Natural killer cell (primary cell): Measurements from ENCODE around the gene PCIF1. TPM values are rescaled to one million over a fixed set of nuclear protein-coding genes. Genes with fewer than 3 reads are reported as not detected.

Experiments used
- ATAC-seq, 3 donors: fragments of 150-1000 bp in 2 of 3; fragments of 200-7000 bp in 1 of 3; cut with Tn5 transposase; 1 replicate in 1 of 3; 2 replicates in 2 of 3; pipeline ENCODE4 v1.10.0; 2021; ENCODE audit warnings: mild to moderate bottlenecking in 2 of 3, moderate library complexity in 2 of 3
- DNase-seq, 2 donors: peaks; one replicate each; pipeline versions ENCODE4 v3.0.0 to v3.0.0-alpha.2; 2013 to 2021; ENCODE audit warnings: mixed read lengths in 1 of 2
- H3K27ac ChIP-seq: one replicate; pipeline ENCODE4 v1.5.1; 2013; ENCODE audit warnings: mild to moderate bottlenecking, low read length
- H3K27me3 ChIP-seq: one replicate; pipeline ENCODE4 v1.6.1; 2013; ENCODE audit warnings: low read length; ENCODE audit not compliant: control insufficient read depth, insufficient read depth
- H3K36me3 ChIP-seq: one replicate; pipeline ENCODE4 v1.6.1; 2013; ENCODE audit warnings: low read length; ENCODE audit not compliant: control insufficient read depth, insufficient read depth
- H3K4me1 ChIP-seq: one replicate; pipeline ENCODE4 v1.6.1; 2013; ENCODE audit warnings: low read length; ENCODE audit not compliant: control insufficient read depth, insufficient read depth
- H3K4me3 ChIP-seq: one replicate; pipeline ENCODE4 v1.5.1; 2013; ENCODE audit warnings: low read length
- H3K9me3 ChIP-seq: one replicate; pipeline ENCODE4 v1.6.1; 2013; ENCODE audit warnings: low read length; ENCODE audit not compliant: control insufficient read depth, insufficient read depth
- H3K27ac Mint-ChIP-seq, 2 donors: one replicate each; pipeline ENCODE4 v1.8.0; 2022; ENCODE audit warnings: mild to moderate bottlenecking in 2 of 2, mixed read lengths in 2 of 2, moderate library complexity in 1 of 2
- H3K27me3 Mint-ChIP-seq, 2 donors: one replicate each; pipeline ENCODE4 v1.8.0; 2022; ENCODE audit warnings: low read depth in 2 of 2, mixed read lengths in 2 of 2
- H3K36me3 Mint-ChIP-seq: one replicate; pipeline ENCODE4 v1.8.0; 2022; ENCODE audit warnings: mixed read lengths
- H3K4me1 Mint-ChIP-seq, 2 donors: one replicate each; pipeline ENCODE4 v1.8.0; 2022; ENCODE audit warnings: mixed read lengths in 2 of 2
- H3K4me3 Mint-ChIP-seq: one replicate; pipeline ENCODE4 v1.8.0; 2022; ENCODE audit warnings: mild to moderate bottlenecking, moderate library complexity, mixed read lengths
- H3K9me3 Mint-ChIP-seq, 2 donors: one replicate each; pipeline ENCODE4 v1.8.0; 2022; ENCODE audit warnings: mixed read lengths in 2 of 2
- CTCF ChIP-seq: fragments of 200-600 bp; IDR thresholded peaks from one replicate; pipeline ENCODE4 v1.8.0; 2022; ENCODE audit warnings: antibody characterized with exemption
- WGBS: methylation state at CpG from one replicate; pipeline ENCODE4 v1.1.7; 2013; ENCODE audit warnings: missing lambda C conversion rate; ENCODE audit not compliant: insufficient coverage; 5-methylcytosine and 5-hydroxymethylcytosine counted together
- intact Hi-C: fragments of 100-400 bp; cut with micrococcal nuclease; formaldehyde crosslinking; loops from one replicate; pipeline ENCODE4 v1.14.2; 2022
- total RNA-seq, 4 donors: library from RNA; stranded (reverse); fragments of 120-200 nt in 1 of 4; gene quantifications; one replicate each; pipeline versions ENCODE4 v1.2.3 to v1.2.4, GENCODE V29; 2013 to 2022

PCIF1 gene
- total RNA-seq, 3 donors from 2014 or later (not counting 1 experiment from before 2014, with no cell fraction given), result 72.0 to 85.1 (median 73.3) TPM

- DNase-seq, result peak in 1 of 2 donors; percentile 2
- peaks cover 6% of the 10 kb centered on the region for H3K36me3 Mint-ChIP-seq
- no peak overlapping the region for H3K27ac Mint-ChIP-seq
- H3K9me3 ChIP-seq, result no peaks in the 10 kb centered on the region
- intact Hi-C loops, result no loop called here
- no peak for ATAC-seq
- peaks cover 73% of the 10 kb centered on the region for H3K36me3 ChIP-seq
- no peak overlapping the region for H3K4me3 Mint-ChIP-seq
- no peaks in the 10 kb centered on the region for H3K27me3 Mint-ChIP-seq
- no peaks in the 10 kb centered on the region for H3K27me3 ChIP-seq
- no peaks in the 10 kb centered on the region for H3K9me3 Mint-ChIP-seq
- no peak overlapping the region for H3K4me3 ChIP-seq
- 92% methylated on average over 16 of the region's 16 CpGs for WGBS
- no peak overlapping the region for H3K27ac ChIP-seq
- no peak for TF ChIP-seq CTCF
- peaks cover 0 to 6% of the 10 kb centered on the region in 2 donors for H3K4me1 Mint-ChIP-seq
- peaks cover 13% of the 10 kb centered on the region for H3K4me1 ChIP-seq
These were observed 24.6 kb downstream of the PCIF1 start for GRCh38 chr20:45959126-45959525.

GRCh38 chr20:45959956-45960630 is 25.6 kb downstream of the PCIF1 start:
- H3K4me1 Mint-ChIP-seq, result peaks cover 0 to 6% of the 10 kb centered on the region in 2 donors
- no peak overlapping the region for H3K4me3 ChIP-seq
- H3K27ac Mint-ChIP-seq, result no peak overlapping the region
- TF ChIP-seq CTCF, result no peak
- DNase-seq, result no peak
- H3K4me3 Mint-ChIP-seq, result no peak overlapping the region
- no peaks in the 10 kb centered on the region for H3K9me3 ChIP-seq
- no peak for ATAC-seq
- peaks cover 6% of the 10 kb centered on the region for H3K36me3 Mint-ChIP-seq
- H3K27me3 Mint-ChIP-seq, result no peaks in the 10 kb centered on the region
- intact Hi-C loops, result no loop called here
- WGBS, result 95% methylated on average over 14 of the region's 14 CpGs
- peaks cover 14% of the 10 kb centered on the region for H3K4me1 ChIP-seq
- no peaks in the 10 kb centered on the region for H3K9me3 Mint-ChIP-seq
- no peak overlapping the region for H3K27ac ChIP-seq
- H3K27me3 ChIP-seq, result no peaks in the 10 kb centered on the region
- peaks cover 78% of the 10 kb centered on the region for H3K36me3 ChIP-seq

DNA sequence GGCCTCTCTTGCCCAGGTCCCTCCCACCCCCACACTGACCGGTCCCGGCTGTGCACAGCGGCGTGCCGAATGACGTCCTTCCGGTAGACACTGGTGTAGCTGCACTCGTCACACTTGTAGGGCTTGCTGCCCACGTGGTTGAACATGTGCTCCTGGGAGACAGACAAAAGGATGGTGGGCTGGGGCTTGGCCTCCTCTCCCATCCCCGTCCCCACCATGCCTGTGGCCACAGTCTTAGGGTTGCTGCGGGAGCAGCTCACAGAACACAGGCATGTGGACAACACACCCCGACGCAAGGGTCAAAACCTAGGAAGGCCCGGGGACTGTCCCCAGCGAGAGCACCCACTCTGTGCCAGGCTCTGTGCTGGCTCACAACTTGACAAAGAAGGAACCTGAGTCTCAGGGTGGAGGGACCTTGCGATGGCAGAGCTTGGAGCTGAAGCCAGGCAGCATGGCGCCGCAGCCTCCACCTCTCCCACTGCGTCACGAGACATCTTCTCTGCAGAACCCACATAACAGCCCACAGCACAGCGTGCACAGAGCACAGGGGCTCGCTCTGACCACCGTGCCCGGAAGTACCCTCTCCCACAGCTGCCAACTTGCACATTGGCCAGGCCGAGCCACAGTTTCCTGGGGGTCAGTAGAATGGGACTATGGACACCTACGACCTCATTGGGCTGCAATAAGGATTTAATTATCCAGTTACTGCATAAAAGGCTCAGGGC is 27.7 kb downstream of the PCIF1 start:
- Histone ChIP-seq H3K27ac (no peak overlapping the region), H3K36me3 (peaks cover 84% of the 10 kb centered on the region), H3K27me3 (no peaks in the 10 kb centered on the region), H3K4me3 (no peak overlapping the region), H3K4me1 (peaks cover 14% of the 10 kb centered on the region), H3K9me3 (no peaks in the 10 kb centered on the region)
- Mint-ChIP-seq H3K27ac (no peak overlapping the region), H3K27me3 (no peaks in the 10 kb centered on the region), H3K36me3 (peaks cover 6% of the 10 kb centered on the region), H3K4me1 (peaks cover 0 to 6% of the 10 kb centered on the region in 2 donors), H3K4me3 (no peak overlapping the region), H3K9me3 (no peaks in the 10 kb centered on the region)
- DNase-seq (peak in 1 of 2 donors; percentile 3), ATAC-seq (peak in 2 of 3 donors; percentile 3 to 12)
- intact Hi-C loops, result loop anchor here (2.0 kb wide), 1 partner anchor 27 kb away; the partner anchor contains the start of gene PCIF1
- no peak for TF ChIP-seq CTCF
- WGBS, result 96% methylated on average over 26 of the region's 26 CpGs
